ENCODE measurements around the gene ERCC6L. TPM values are rescaled to one million over a fixed set of nuclear protein-coding genes. Genes with fewer than 3 reads are reported as not detected.
A peak's percentile ranks its signal among the peaks of the same experiment; 100 is the strongest.

Gene ERCC6L
- total and polyA plus RNA-seq, 2 of the 4 experiments (the other 2 are of a cell fraction), result 2.3 to 5.4 TPM

DNA sequence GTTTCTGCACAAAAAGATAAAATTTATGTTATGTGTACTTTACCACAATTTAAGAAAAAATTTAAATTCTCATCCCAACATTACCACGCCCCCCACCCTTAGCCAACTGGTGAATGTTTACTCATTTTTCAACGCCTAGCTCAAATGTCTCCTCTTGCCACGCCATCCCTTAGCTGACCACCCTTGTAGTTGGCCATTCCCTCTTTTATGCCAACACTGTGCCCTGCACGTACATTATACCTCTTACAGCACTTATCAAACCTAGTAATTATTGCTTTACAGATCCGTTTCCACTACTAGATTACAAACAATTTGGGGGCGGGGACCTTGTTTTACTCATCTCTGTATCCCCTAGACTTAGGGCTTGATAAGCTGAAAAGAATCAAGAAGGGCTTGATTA, 644 bp downstream of the ERCC6L start:
- Histone ChIP-seq H2BK120ac (ENCODE audit: low read depth, low read length) (no peak overlapping the region), H3K56ac (ENCODE audit: extremely low read depth, insufficient read depth, low read length) (no peak overlapping the region), H3K18ac (ENCODE audit: low read depth, low read length) (no peak overlapping the region), H3K23ac (ENCODE audit: low read depth, low read length) (no peak overlapping the region), H3K9me3 (ENCODE audit: control insufficient read depth, insufficient read depth, low read length) (no peaks in the 10 kb centered on the region), H3K79me1 (ENCODE audit: low read depth in 1 of 2, low read length in 2 of 2) (peaks cover 4 to 7% of the 10 kb centered on the region in 2 experiments; a peak in 1 of 4 replicates), H4K20me1 (ENCODE audit: insufficient read depth, low read length) (no peaks in the 10 kb centered on the region), H3K9ac (ENCODE audit: low read depth, low read length) (peak overlapping the region; percentile 3; the same call in 1 of the 2 replicates), H2AFZ (replicated peaks; ENCODE audit: low read length, poor library complexity) (no peak overlapping the region), H2BK15ac (ENCODE audit: low read depth, low read length) (no peak overlapping the region), H2BK5ac (ENCODE audit: low read depth, low read length, poor library complexity, severe bottlenecking) (no peak overlapping the region), H2AK5ac (ENCODE audit: low read depth, low read length) (no peak overlapping the region), H3K4ac (ENCODE audit: low read depth, low read length) (no peak overlapping the region), H2AK9ac (replicated peaks; ENCODE audit: low read depth, low read length, poor library complexity) (no peak overlapping the region), H3K27me3 (ENCODE audit: control insufficient read depth, insufficient read depth, low read length) (peaks cover 2% of the 10 kb centered on the region; the same call in 1 of the 2 replicates), H4K91ac (ENCODE audit: insufficient read depth, low read depth, low read length) (no peak overlapping the region), H3K9me1 (ENCODE audit: insufficient read depth, low read length) (no peaks in the 10 kb centered on the region), H3K4me2 (ENCODE audit: low read depth, low read length) (peak overlapping the region; percentile 49; the same call in 1 of the 2 replicates), H3K36me3 (ENCODE audit: control insufficient read depth, insufficient read depth, low read length) (no peaks in the 10 kb centered on the region), H4K5ac (ENCODE audit: low read depth, low read length) (no peak overlapping the region), H3K27ac (ENCODE audit: insufficient read depth, low read length) (no peak overlapping the region; the same call in 1 of the 2 replicates), H2BK20ac (ENCODE audit: low read depth, low read length) (no peak overlapping the region), H3K14ac (replicated peaks; ENCODE audit: low read depth, low read length) (no peak overlapping the region), H3K4me1 (ENCODE audit: control insufficient read depth, insufficient read depth, low read length) (no peaks in the 10 kb centered on the region), H4K8ac (ENCODE audit: low read depth in 2 of 2, low read length in 2 of 2) (no peak overlapping the region), H3K4me3 (ENCODE audit: insufficient read depth, low read depth, low read length) (peak overlapping the region; percentile 32; the same call in 1 of the 2 replicates)
- ChIA-PET CTCF (no interaction called here), POLR2A (ENCODE audit: unreplicated experiment) (no interaction called here)
- in situ Hi-C loops (cut with MboI; ENCODE audit: low sequenced_read_pairs), result no loop called here
- ATAC-seq (ENCODE audit: low read depth), result no peak
- no TSS peak for BruUV-seq (replicated peaks)
- no peak for DNase-seq
- intact Hi-C loops (cut with micrococcal nuclease), result no loop called here
- TF ChIP-seq MAZ (IDR thresholded peaks at IDR 0.05; ENCODE audit: borderline replicate concordance, low read depth, low read length) (no peak), FOS (IDR thresholded peaks at IDR 0.05; ENCODE audit: low read depth, low read length) (no peak), POLR2A (IDR thresholded peaks at IDR 0.05; ENCODE audit: low read depth, low read length) (no peak), CEBPB (IDR thresholded peaks at IDR 0.05; ENCODE audit: low read depth, low read length) (no peak), RAD21 (IDR thresholded peaks at IDR 0.05; ENCODE audit: low read length) (no peak), MAFK (IDR thresholded peaks at IDR 0.05; ENCODE audit: low read depth, low read length) (no peak), RFX5 (IDR thresholded peaks at IDR 0.05; ENCODE audit: low read depth, low read length) (no peak), NFE2L2 (IDR thresholded peaks at IDR 0.05; ENCODE audit: low read depth, low read length) (no peak), MXI1 (IDR thresholded peaks at IDR 0.05; ENCODE audit: borderline replicate concordance, low read depth, low read length) (no peak), SMC3 (IDR thresholded peaks at IDR 0.05; ENCODE audit: low read depth, low read length) (no peak), RCOR1 (IDR thresholded peaks at IDR 0.05; ENCODE audit: insufficient replicate concordance, low read length) (no peak), CHD1 (IDR thresholded peaks at IDR 0.05; ENCODE audit: low read depth, low read length) (no peak), BHLHE40 (IDR thresholded peaks at IDR 0.05; ENCODE audit: low read depth, low read length) (no peak)
- TF ChIP-seq, protein P1, sequence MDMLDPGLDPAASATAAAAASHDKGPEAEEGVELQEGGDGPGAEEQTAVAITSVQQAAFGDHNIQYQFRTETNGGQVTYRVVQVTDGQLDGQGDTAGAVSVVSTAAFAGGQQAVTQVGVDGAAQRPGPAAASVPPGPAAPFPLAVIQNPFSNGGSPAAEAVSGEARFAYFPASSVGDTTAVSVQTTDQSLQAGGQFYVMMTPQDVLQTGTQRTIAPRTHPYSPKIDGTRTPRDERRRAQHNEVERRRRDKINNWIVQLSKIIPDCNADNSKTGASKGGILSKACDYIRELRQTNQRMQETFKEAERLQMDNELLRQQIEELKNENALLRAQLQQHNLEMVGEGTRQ (IDR thresholded peaks at IDR 0.05; ENCODE audit: low read depth, low read length), result no peak
- TF ChIP-seq, protein P2, sequence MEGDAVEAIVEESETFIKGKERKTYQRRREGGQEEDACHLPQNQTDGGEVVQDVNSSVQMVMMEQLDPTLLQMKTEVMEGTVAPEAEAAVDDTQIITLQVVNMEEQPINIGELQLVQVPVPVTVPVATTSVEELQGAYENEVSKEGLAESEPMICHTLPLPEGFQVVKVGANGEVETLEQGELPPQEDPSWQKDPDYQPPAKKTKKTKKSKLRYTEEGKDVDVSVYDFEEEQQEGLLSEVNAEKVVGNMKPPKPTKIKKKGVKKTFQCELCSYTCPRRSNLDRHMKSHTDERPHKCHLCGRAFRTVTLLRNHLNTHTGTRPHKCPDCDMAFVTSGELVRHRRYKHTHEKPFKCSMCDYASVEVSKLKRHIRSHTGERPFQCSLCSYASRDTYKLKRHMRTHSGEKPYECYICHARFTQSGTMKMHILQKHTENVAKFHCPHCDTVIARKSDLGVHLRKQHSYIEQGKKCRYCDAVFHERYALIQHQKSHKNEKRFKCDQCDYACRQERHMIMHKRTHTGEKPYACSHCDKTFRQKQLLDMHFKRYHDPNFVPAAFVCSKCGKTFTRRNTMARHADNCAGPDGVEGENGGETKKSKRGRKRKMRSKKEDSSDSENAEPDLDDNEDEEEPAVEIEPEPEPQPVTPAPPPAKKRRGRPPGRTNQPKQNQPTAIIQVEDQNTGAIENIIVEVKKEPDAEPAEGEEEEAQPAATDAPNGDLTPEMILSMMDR (conservative IDR thresholded peaks at IDR 0.05; ENCODE audit: low read depth, low read length), result no peak
- TF ChIP-seq, protein P3, sequence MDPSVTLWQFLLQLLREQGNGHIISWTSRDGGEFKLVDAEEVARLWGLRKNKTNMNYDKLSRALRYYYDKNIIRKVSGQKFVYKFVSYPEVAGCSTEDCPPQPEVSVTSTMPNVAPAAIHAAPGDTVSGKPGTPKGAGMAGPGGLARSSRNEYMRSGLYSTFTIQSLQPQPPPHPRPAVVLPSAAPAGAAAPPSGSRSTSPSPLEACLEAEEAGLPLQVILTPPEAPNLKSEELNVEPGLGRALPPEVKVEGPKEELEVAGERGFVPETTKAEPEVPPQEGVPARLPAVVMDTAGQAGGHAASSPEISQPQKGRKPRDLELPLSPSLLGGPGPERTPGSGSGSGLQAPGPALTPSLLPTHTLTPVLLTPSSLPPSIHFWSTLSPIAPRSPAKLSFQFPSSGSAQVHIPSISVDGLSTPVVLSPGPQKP (IDR thresholded peaks at IDR 0.05; ENCODE audit: borderline replicate concordance, low read depth, low read length), result no peak
- dilution Hi-C loops (cut with HindIII; ENCODE audit: low sequenced_read_pairs, unreplicated experiment), result no loop called here
- 29% methylated on average over 4 of the region's 6 CpGs; no CpG with 5 or more reads in 1 of the 2 experiments for WGBS, 2 experiments (ENCODE audit: extremely low coverage in 2 of 2, insufficient read length in 1 of 2)

Data from IMR-90 (cell line).